GM12873 (cell line): ENCODE measurements around the gene GRK5.

Experiments
- CTCF ChIP-seq: IDR thresholded peaks from 2 replicates; pipeline ENCODE4 v1.5.1; 2012; ENCODE audit warnings: low read depth, mild to moderate bottlenecking, moderate library complexity, low read length, control low read depth; ENCODE audit not compliant: insufficient read depth; ENCODE audit errors: missing control alignments

The GRK5 gene

GRCh38 chr10:119250641-119251314, 43.4 kb downstream of the GRK5 start:
- no peak for TF ChIP-seq CTCF

- TF ChIP-seq CTCF, result no peak
Observed at GRCh38 chr10:119251315-119251708, 43.9 kb downstream of the GRK5 start.

- no peak for TF ChIP-seq CTCF
Observed at GRCh38 chr10:119252051-119252465, 44.7 kb downstream of the GRK5 start.

GRCh38 chr10:119252470-119253151, 45.2 kb downstream of the GRK5 start:
- no peak for TF ChIP-seq CTCF

GRCh38 chr10:119253433-119254174, 46.2 kb downstream of the GRK5 start:
- TF ChIP-seq CTCF, result no peak

- no peak for TF ChIP-seq CTCF
Observed at GRCh38 chr10:119254335-119254734, 47.0 kb downstream of the GRK5 start.

GRCh38 chr10:119256030-119256429, 48.7 kb downstream of the GRK5 start:
- TF ChIP-seq CTCF, result no peak
